Fibroblast of skin of right quadriceps (primary cell): Measurements from ENCODE around the gene KCNJ6.

Experiments
- DNase-seq: peaks from one replicate; pipeline ENCODE4 v3.0.0-alpha.2; 2013

Gene KCNJ6

GRCh38 chr21:37861561-37861960 lies 54.7 kb downstream of the KCNJ6 start:
- no peak for DNase-seq

DNA sequence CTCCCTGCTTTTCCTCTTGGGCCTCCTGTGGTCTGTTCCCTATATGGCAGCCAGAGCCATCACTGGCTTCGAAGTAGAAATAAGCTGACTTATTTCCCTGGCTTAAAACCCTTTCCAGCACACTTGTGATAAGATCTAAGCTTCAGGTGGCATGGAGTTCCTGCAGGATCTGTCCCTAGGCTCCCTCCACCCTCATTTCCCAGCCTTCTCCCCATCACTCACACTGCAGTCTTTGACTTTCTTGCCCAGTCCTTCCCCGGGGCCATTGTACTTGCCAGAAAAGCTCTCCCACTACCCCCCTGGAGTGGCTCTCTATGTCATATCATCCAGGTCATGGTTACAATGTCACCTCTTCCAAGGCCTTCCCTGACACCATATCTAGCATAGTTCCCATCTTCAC lies 55.8 kb downstream of the KCNJ6 start:
- no peak for DNase-seq

DNA sequence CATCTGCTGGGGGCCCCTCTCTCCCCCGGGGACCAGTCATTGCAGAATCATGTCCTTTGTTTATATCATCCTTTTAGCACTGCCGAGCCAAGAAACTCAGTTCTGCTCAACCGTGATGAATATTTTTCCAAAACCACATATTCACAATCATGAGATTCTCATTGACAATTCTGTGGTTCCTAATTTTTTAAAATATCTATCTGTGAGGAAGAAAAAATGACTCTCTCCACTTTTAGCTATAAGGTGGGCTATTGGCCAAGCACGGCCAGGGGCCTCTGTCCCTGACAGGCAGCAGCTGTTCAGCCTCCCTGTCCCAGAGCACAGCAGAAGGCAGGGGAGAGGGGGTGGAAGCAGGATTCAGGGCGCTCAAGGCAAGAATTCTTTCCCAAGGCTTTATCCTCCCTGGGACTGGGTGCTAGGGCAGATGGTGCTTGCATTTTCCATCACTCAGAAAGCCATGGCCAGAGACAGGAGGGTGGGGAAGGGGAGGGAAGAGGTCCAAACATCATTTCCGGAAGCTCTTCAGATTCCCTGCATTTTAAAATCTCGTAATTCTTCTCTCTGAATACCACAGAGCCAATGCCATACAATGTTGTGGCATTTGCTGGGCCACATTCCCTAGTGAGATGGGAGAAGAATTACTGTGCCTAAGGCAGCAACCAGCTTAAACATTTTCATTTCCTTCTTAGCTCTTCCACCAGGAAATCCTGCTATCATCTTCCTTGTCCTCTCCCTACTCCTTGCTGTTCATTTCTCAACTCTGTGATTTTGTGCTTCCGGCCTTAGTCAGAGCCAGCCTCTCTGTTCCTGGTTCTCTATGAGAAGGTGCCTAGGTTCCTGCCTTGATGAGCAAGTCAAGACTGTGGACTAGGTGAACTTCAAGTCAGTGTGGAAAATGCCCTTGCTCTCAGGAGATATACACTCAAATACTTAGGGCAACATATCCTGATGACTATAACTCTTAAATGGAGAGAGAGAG lies 60.3 kb downstream of the KCNJ6 start:
- peak; percentile 82 for DNase-seq

DNA sequence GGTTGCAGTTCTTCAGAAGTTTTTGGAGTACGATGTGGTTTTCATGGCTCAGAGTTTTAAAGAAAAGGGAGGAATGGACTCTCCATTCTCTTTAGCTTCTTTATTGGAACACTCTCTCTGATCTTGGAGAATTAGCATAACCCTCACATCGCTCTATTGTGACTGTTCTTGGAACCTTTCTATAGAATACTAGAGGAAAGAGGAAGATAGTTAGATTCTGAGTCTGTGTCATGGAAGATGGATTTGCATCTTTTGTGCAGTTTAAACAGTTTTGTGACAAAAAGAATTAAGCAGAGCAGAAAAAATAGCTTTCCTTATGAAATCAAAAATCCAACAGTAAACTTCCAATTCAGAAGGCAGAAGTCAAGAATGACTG lies 61.0 kb downstream of the KCNJ6 start:
- no peak for DNase-seq

- peak; percentile 87 for DNase-seq
Measured at GRCh38 chr21:37849506-37850102, 66.7 kb downstream of the KCNJ6 start.

DNA sequence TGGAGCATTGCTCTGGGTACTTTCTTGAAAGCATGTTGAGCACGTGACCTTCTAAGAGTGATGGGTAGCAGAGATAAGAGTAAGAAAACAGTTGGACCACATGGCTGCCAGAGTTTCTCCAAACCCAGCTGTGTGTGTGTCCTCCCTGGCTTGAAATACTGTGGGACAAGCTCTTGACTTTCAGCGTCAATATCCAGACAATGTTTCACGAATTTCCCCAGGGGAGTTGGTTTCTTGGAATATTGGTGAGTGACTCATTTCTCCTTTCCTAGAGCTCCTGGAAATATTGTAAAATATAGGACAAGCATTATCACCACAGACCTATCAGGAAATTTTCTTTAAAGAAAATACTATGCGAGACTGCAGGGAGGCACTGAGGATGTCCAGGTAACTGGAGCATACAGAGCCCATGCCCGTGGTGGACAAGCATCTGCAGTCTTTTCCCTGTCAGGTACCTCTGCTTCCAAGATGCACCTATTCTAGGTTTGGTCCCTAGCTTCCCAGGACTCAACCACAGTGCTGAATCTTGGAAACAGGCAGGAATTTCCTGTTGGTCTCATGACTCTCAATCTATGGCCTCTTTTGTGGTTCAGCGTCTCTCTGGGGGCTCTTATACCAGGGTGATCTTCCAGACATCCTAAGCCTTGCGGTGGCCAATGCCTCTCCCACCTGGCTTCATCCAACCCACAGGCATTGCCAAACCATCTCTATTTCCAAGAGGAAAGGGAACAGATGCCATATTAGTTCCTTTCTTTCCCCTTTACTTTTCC lies 67.4 kb downstream of the KCNJ6 start:
- DNase-seq: peak; percentile 85

GRCh38 chr21:37845535-37845934 lies 70.7 kb downstream of the KCNJ6 start:
- DNase-seq: no peak

DNA sequence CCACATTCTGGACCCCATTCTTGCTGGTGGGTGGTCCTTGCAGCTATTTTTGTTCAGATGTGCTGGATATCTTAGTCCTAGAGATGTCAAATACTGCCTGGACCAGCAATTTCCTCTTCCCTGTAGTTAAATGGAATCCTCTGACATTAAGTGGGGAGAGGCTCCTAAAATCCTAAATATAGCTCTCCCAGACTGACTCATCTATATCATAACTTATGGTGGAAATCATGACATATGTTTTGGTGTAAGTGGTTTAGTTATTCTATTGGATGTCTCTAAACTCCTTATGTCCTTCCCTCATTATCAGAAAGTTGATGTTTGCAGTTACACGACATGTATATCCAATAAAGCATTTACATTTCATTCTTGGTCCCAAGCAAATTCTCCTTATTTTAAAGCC lies 73.1 kb downstream of the KCNJ6 start:
- peak; percentile 67 for DNase-seq

DNA sequence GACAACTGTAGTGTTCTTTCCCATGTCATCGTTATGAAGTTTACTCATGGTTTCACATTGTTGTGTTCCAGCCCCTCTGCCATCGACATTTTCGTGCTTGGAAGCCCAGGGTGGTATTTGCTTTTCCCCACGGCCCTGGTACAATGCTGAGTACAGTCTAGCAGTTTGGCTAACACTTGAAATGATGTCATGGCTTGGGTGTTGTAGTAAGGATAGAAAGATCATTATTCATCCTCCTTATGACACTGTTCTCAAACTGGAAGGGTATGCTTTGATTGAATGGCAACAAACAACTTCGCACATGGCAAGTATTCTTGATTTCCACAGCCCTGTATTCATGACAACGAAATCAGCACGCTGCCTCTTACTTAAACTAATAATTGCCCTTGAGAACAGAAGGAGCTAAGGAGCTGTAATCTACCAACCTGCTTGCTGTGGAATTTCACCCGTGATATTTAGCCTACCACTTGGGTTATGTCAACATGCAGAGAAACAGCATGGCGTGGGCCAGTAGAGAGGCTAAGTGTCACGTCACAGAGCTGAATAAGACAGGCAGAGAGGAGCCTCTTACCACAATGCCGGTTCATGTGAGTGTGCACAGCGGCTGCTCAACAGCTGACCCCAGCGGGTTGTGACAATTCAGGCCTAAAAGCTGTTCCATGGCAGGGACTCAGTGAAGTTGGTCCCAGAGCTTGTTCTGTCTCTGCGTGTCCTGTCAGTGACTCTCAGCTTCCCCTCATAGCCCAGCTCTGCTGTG lies 73.9 kb downstream of the KCNJ6 start:
- DNase-seq: no peak

GRCh38 chr21:37837381-37837780 lies 78.9 kb downstream of the KCNJ6 start:
- DNase-seq: no peak

DNA sequence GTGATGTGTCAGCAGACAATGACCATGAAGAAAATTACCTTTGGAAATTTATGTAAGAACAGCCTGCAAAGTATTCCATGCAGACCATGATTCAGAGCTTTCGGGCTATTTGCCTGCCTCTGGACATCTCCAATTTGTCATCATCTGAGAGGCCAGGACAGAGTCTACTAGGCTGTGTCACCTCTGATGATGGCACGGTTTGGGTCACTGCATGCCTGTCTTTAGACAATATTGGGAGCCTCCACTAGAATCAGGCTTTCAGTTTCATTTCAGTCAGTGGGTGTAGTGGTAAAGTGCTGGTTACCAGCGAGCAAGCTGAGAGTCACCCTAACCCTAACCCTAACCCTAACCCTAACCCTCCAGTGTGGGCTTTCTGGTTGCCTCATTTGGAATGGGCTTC lies 80.8 kb downstream of the KCNJ6 start:
- no peak for DNase-seq

- DNase-seq: no peak
Measured at GRCh38 chr21:37833301-37833700, 83.0 kb downstream of the KCNJ6 start.

- peak; percentile 30 for DNase-seq
Measured at GRCh38 chr21:37829447-37829846, 86.8 kb downstream of the KCNJ6 start.

DNA sequence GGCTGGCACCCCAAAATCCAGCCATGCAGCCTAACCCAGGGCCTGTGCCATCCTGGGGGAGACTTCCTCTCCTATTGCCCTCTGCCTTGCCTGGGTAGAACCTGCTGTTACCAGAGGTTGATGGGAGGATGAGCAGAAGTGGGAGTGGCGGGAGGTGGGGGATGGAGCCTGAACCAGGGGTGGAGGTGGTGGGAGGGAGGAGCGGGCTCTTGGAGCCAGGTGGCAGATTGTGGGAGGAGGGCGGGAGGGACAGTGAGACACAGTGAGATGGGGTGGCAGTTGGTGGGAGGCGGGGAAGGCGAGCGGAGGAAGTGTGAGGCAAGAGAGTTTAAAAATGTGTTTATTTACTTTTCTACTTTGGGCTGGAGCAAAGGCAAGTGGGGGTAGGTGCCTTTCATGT lies 87.3 kb downstream of the KCNJ6 start:
- no peak for DNase-seq

- DNase-seq: no peak
Measured at GRCh38 chr21:37828556-37828955, 87.7 kb downstream of the KCNJ6 start.

DNA sequence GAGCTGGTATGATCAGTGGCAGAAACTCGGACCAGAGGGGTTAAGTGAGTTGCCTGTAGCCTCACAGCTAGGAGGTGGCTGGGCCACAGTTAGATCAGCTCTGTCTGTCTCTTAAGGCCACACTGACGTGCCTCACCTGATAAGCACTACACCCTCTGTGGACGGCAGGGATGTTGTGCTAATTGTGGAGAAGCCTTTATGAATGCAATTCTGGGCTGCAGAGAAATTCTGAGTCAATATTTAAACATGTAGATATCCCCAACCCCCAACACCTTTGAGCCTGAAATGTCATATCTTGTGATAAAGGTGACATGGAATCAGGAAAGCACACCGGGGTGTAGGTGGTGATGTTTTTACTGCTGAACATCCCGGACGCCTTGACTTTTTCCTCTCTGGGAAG lies 88.3 kb downstream of the KCNJ6 start:
- no peak for DNase-seq

DNA sequence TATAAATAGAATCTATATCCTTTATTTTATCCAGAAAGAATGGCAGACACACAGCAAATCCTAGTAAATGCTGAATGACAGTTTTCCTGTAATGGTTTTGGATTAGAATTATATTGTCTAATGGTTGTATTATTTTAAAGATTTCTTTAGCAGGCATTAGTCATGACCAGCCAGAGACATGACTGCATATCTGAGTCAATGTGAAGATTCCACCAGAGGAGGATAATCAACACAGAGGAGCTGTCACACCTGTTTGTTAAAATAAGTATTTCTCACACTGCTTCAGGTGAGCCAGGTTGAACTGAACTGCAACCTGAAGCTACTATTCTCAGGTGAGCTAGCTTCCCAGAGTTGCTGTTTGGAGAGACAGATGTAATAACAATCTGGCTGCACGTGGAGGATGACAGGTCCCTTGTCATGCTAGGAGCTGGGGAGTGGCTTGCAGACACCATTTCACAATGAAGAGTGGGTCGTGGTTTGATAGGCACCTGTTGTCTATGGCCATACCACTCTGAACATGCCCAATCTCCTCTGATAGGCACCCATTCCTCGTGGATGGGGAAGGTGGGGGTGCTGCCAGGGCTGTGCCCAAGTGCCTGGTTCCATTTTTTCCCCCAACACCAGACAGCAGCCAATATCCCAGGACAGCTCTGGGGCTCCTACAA lies 94.3 kb downstream of the KCNJ6 start:
- no peak for DNase-seq

- no peak for DNase-seq
Measured at GRCh38 chr21:37821092-37821491, 95.2 kb downstream of the KCNJ6 start.

DNA sequence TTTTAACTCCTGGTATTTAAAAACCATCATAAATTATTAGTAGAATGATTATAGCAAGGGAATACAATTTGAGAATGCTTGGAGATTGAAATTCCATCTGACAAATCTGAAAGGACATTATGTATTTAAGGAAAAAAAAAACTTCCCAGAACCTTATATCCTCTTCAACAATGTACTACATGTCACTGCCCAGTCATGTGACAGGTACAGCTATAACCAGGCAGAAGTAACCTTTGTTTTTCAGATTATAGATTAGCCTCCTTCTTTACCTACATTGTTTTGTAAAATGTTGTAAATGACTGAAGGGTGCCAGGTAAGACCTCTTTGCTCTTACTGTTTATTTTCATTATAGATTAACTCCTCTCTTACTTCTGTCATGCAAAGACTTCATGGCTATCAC lies 96.9 kb downstream of the KCNJ6 start:
- DNase-seq: no peak

DNA sequence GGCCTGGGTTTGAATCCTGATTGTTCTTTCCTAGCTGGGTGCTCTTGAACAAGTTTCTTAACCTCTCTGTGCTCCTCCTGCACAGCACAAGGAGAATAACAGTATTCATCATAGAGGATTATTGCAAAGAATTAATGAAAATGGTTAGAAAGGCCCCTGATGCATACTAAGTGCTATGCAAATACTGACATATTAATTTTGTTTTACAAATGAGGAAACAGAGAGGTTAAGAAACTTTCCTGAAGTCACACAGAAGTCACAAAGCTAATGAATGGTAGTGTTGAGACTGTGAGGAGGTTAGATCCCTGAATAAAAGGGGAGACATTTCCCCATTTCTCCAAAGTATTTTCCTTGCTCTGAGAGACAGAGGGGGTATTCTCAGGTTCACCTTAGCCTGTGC lies 99.0 kb downstream of the KCNJ6 start:
- DNase-seq: no peak

DNA sequence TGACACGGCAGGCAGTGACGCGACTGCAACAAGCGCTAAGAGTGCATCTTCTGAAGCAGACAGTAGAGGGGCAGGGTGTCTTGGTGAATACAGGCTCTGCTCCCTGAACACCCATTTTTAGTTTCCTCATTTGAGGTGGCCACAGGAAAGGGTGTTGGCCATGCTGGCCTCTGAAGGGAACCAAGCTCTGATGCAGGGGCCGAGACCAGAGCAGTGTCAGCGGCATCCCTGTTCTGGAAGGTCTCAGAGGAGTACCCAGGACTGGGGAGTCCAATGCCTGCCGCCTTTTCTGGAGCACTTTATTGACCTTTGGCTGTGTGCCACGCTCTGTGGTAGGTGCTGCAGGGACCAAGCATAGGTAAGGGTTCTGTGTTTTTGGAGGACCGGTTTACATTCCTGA lies 100.4 kb downstream of the KCNJ6 start:
- no peak for DNase-seq

- DNase-seq: peak; percentile 41
Measured at GRCh38 chr21:37811711-37812110, 104.5 kb downstream of the KCNJ6 start.
